ENCODE results near the gene HSFX4. TPM values are rescaled to one million over a fixed set of nuclear protein-coding genes. Genes with fewer than 3 reads are reported as not detected.
A peak's percentile ranks its signal among the peaks of the same experiment; 100 is the strongest.

HSFX4 gene
- total and polyA plus RNA-seq, 4 donors, result 0.03 TPM; not detected in 3

GRCh38 chrX:149903889-149904748 lies 25.3 kb upstream of the HSFX4 start:
- Histone ChIP-seq H3K9me3 (ENCODE audit: control insufficient read depth in 4 of 4, insufficient read depth in 3 of 4, low read length in 3 of 4) (no peaks in the 10 kb centered on the region), H3K4me3 (no peak overlapping the region), H3K36me3 (ENCODE audit: control insufficient read depth in 4 of 4, insufficient read depth in 4 of 4, low read length in 4 of 4) (no peaks in the 10 kb centered on the region), H3K4me1 (ENCODE audit: control insufficient read depth in 5 of 5, insufficient read depth in 5 of 5, low read length in 5 of 5) (no peaks in the 10 kb centered on the region), H3K27ac (ENCODE audit: low read depth in 1 of 2, low read length in 1 of 2) (no peak overlapping the region), H3K9ac (ENCODE audit: insufficient read depth in 1 of 2, low read length in 2 of 2) (no peak overlapping the region), H3K27me3 (ENCODE audit: control insufficient read depth in 3 of 3, insufficient read depth in 3 of 3, low read length in 2 of 3) (peaks cover 0 to 3% (median 0%) of the 10 kb centered on the region in 3 donors)
- TF ChIP-seq CTCF (IDR thresholded peaks at IDR 0.05; ENCODE audit: control extremely low read depth, extremely low read depth), result no peak
- WGBS, 2 donors, result 19 to 40% methylated on average over 6 of the region's 6 CpGs
- ATAC-seq (ENCODE audit: insufficient read depth, low FRiP score) (no peak), DNase-seq (peak in 2 of 3 donors; percentile 2 to 4)

- DNase-seq (no peak), ATAC-seq (ENCODE audit: insufficient read depth, low FRiP score) (no peak)
- TF ChIP-seq CTCF (IDR thresholded peaks at IDR 0.05; ENCODE audit: control extremely low read depth, extremely low read depth), result no peak
- Histone ChIP-seq H3K4me1 (ENCODE audit: control insufficient read depth in 5 of 5, insufficient read depth in 5 of 5, low read length in 5 of 5) (no peaks in the 10 kb centered on the region), H3K9ac (ENCODE audit: insufficient read depth in 1 of 2, low read length in 2 of 2) (no peak overlapping the region), H3K27me3 (ENCODE audit: control insufficient read depth in 3 of 3, insufficient read depth in 3 of 3, low read length in 2 of 3) (peaks cover 0 to 3% (median 0%) of the 10 kb centered on the region in 3 donors), H3K9me3 (ENCODE audit: control insufficient read depth in 4 of 4, insufficient read depth in 3 of 4, low read length in 3 of 4) (no peaks in the 10 kb centered on the region), H3K36me3 (ENCODE audit: control insufficient read depth in 4 of 4, insufficient read depth in 4 of 4, low read length in 4 of 4) (no peaks in the 10 kb centered on the region), H3K27ac (ENCODE audit: low read depth in 1 of 2, low read length in 1 of 2) (no peak overlapping the region), H3K4me3 (no peak overlapping the region)
- 82 to 93% methylated on average over 3 of the region's 3 CpGs for WGBS, 2 donors
Observed at GRCh38 chrX:149908308-149908707, 21.1 kb upstream of the HSFX4 start.

GRCh38 chrX:149908727-149909126 lies 20.6 kb upstream of the HSFX4 start:
- H3K27me3 ChIP-seq (ENCODE audit: control insufficient read depth in 3 of 3, insufficient read depth in 3 of 3, low read length in 2 of 3), result peaks cover 0 to 3% (median 0%) of the 10 kb centered on the region in 3 donors
- no peak for DNase-seq
- no peak overlapping the region for H3K4me3 ChIP-seq
- no peak for ATAC-seq (ENCODE audit: insufficient read depth, low FRiP score)
- H3K27ac ChIP-seq (ENCODE audit: low read depth in 1 of 2, low read length in 1 of 2), result no peak overlapping the region
- no peaks in the 10 kb centered on the region for H3K9me3 ChIP-seq (ENCODE audit: control insufficient read depth in 4 of 4, insufficient read depth in 3 of 4, low read length in 3 of 4)
- H3K36me3 ChIP-seq (ENCODE audit: control insufficient read depth in 4 of 4, insufficient read depth in 4 of 4, low read length in 4 of 4), result no peaks in the 10 kb centered on the region
- H3K4me1 ChIP-seq (ENCODE audit: control insufficient read depth in 5 of 5, insufficient read depth in 5 of 5, low read length in 5 of 5), result no peaks in the 10 kb centered on the region
- TF ChIP-seq CTCF (IDR thresholded peaks at IDR 0.05; ENCODE audit: control extremely low read depth, extremely low read depth), result no peak
- no peak overlapping the region for H3K9ac ChIP-seq (ENCODE audit: insufficient read depth in 1 of 2, low read length in 2 of 2)

Measured in lung (tissue), 12 donors.